Skeletal muscle tissue (tissue), 4 donors: ENCODE data around the gene LYPD3. TPM values are rescaled to one million over a fixed set of nuclear protein-coding genes. Genes with fewer than 3 reads are reported as not detected.
A peak's percentile ranks its signal among the peaks of the same experiment; 100 is the strongest.
"Not testable (repeated sequence)": the region's sequence is repeated elsewhere in the genome, so short reads cannot be mapped to it uniquely, and the experiment has no call there.

Experiments
- H3K27ac ChIP-seq: one replicate; pipeline ENCODE4 v1.7.0; 2013; ENCODE audit warnings: mild to moderate bottlenecking, low read depth, low read length, inconsistent platforms
- H3K27me3 ChIP-seq, 3 donors: one replicate each; pipeline ENCODE4 v1.7.0; 2013; ENCODE audit warnings: low read length in 3 of 3; ENCODE audit not compliant: control insufficient read depth in 3 of 3, insufficient read depth in 3 of 3
- H3K36me3 ChIP-seq, 3 donors: one replicate each; pipeline ENCODE4 v1.7.0; 2013; ENCODE audit warnings: low read length in 3 of 3; ENCODE audit not compliant: control insufficient read depth in 3 of 3, insufficient read depth in 3 of 3
- H3K4me1 ChIP-seq, 3 donors: one replicate each; pipeline ENCODE4 v1.7.0; 2013; ENCODE audit warnings: low read length in 3 of 3, mild to moderate bottlenecking in 3 of 3; ENCODE audit not compliant: control insufficient read depth in 3 of 3, insufficient read depth in 3 of 3
- H3K4me3 ChIP-seq, 3 donors: one replicate each; pipeline ENCODE4 v1.7.0; 2013; ENCODE audit warnings: low read length in 3 of 3
- H3K9ac ChIP-seq, 3 donors: one replicate each; pipeline ENCODE4 v1.7.0; 2013; ENCODE audit warnings: low read length in 3 of 3, mild to moderate bottlenecking in 3 of 3, moderate library complexity in 2 of 3, low read depth in 1 of 3
- H3K9me3 ChIP-seq, 3 donors: one replicate each; pipeline ENCODE4 v1.7.0; 2013; ENCODE audit warnings: low read length in 3 of 3; ENCODE audit not compliant: control insufficient read depth in 3 of 3
- total RNA-seq: library from RNA; depleted of rRNA; stranded (reverse); fragments of >200 nt; gene quantifications from one replicate; pipeline ENCODE4 v1.2.3, GENCODE V29; 2014
- donor health status: Osteomylitis.

Gene LYPD3
- not detected for total RNA-seq

GRCh38 chr19:43465468-43466120, at the start of gene LYPD3:
Gene LYPD3 (minus strand): TSS chr19:43465608. CDS start chr19:43465571, 37 bp downstream.
- H3K4me1 ChIP-seq: peaks cover 13 to 18% (median 14%) of the 10 kb centered on the region in 3 donors
- H3K9ac ChIP-seq: peak within 1 kb of the TSS in 2 of 3 donors; percentile 28 to 66
- H3K4me3 ChIP-seq: peak within 1 kb of the TSS; percentile 67 to 87 (median 84)
- peaks cover 13 to 35% (median 24%) of the 10 kb centered on the region in 3 donors for H3K27me3 ChIP-seq
- H3K27ac ChIP-seq: no peak within 1 kb of the TSS
- H3K9me3 ChIP-seq: no peaks in the 10 kb centered on the region
- H3K36me3 ChIP-seq: no peaks in the 10 kb centered on the region

- H3K4me3 ChIP-seq, H3K4me1 ChIP-seq, H3K9me3 ChIP-seq, H3K27me3 ChIP-seq, H3K9ac ChIP-seq, H3K27ac ChIP-seq: not testable (repeated sequence)
- peaks cover 10 to 17% (median 17%) of the 10 kb centered on the region in 3 donors for H3K36me3 ChIP-seq
Observed at GRCh38 chr19:43512399-43512798, 47.0 kb upstream of the LYPD3 start.

GRCh38 chr19:43511324-43511723, 45.9 kb upstream of the LYPD3 start:
- Histone ChIP-seq H3K27ac (no peak overlapping the region), H3K27me3 (no peaks in the 10 kb centered on the region), H3K9ac (no peak overlapping the region), H3K4me3 (no peak overlapping the region), H3K4me1 (no peaks in the 10 kb centered on the region), H3K9me3 (no peaks in the 10 kb centered on the region), H3K36me3 (peaks cover 10 to 17% (median 17%) of the 10 kb centered on the region in 3 donors)

- peaks cover 10 to 19% (median 17%) of the 10 kb centered on the region in 3 donors for H3K36me3 ChIP-seq
- no peak overlapping the region for H3K27ac ChIP-seq
- H3K27me3 ChIP-seq: no peaks in the 10 kb centered on the region
- no peak overlapping the region for H3K9ac ChIP-seq
- no peaks in the 10 kb centered on the region for H3K4me1 ChIP-seq
- no peak overlapping the region for H3K4me3 ChIP-seq
- no peaks in the 10 kb centered on the region for H3K9me3 ChIP-seq
Observed at GRCh38 chr19:43510713-43511112, 45.3 kb upstream of the LYPD3 start.

- Histone ChIP-seq H3K9me3 (no peaks in the 10 kb centered on the region), H3K27me3 (no peaks in the 10 kb centered on the region), H3K4me1 (peaks cover 9 to 19% (median 13%) of the 10 kb centered on the region in 3 donors), H3K36me3 (peaks cover 10 to 19% (median 17%) of the 10 kb centered on the region in 3 donors), H3K4me3 (no peak overlapping the region), H3K27ac (no peak overlapping the region), H3K9ac (no peak overlapping the region)
Observed at GRCh38 chr19:43507880-43508279, 42.5 kb upstream of the LYPD3 start.

GRCh38 chr19:43506629-43507028, 41.2 kb upstream of the LYPD3 start:
- H3K9ac ChIP-seq: no peak overlapping the region
- H3K4me1 ChIP-seq: peaks cover 9 to 19% (median 13%) of the 10 kb centered on the region in 3 donors
- H3K4me3 ChIP-seq: no peak overlapping the region
- no peak overlapping the region for H3K27ac ChIP-seq
- H3K27me3 ChIP-seq: no peaks in the 10 kb centered on the region
- H3K9me3 ChIP-seq: no peaks in the 10 kb centered on the region
- peaks cover 10 to 19% (median 17%) of the 10 kb centered on the region in 3 donors for H3K36me3 ChIP-seq

- Histone ChIP-seq H3K4me3 (no peak overlapping the region), H3K9ac (no peak overlapping the region), H3K27ac (no peak overlapping the region), H3K4me1 (peaks cover 9 to 19% (median 13%) of the 10 kb centered on the region in 3 donors), H3K36me3 (peaks cover 9 to 18% (median 15%) of the 10 kb centered on the region in 3 donors), H3K9me3 (no peaks in the 10 kb centered on the region), H3K27me3 (no peaks in the 10 kb centered on the region)
Observed at GRCh38 chr19:43505941-43506340, 40.5 kb upstream of the LYPD3 start.

- H3K9me3 ChIP-seq: no peaks in the 10 kb centered on the region
- H3K4me3 ChIP-seq: peak overlapping the region in 1 of 3 donors; percentile 89
- H3K36me3 ChIP-seq: peaks cover 4 to 14% (median 10%) of the 10 kb centered on the region in 3 donors
- H3K27me3 ChIP-seq: no peaks in the 10 kb centered on the region
- H3K4me1 ChIP-seq: peaks cover 9 to 19% (median 13%) of the 10 kb centered on the region in 3 donors
- H3K27ac ChIP-seq: no peak overlapping the region
- H3K9ac ChIP-seq: peak overlapping the region in 2 of 3 donors; percentile 75 to 76
Observed at GRCh38 chr19:43505186-43505456, 39.7 kb upstream of the LYPD3 start.

GRCh38 chr19:43504426-43505185, 39.2 kb upstream of the LYPD3 start, which contains the start of gene PHLDB3:
Gene PHLDB3 (minus strand): TSS chr19:43504746. CDS start chr19:43504118, 628 bp downstream.
- Histone ChIP-seq H3K9ac (peak within 1 kb of the TSS; percentile 76 to 89 (median 83)), H3K4me3 (peak within 1 kb of the TSS; percentile 74 to 91 (median 89))

More at GRCh38 chr19:43504426-43505185, 39.2 kb upstream of the LYPD3 start, which contains the start of gene PHLDB3:
- Histone ChIP-seq H3K9me3 (no peaks in the 10 kb centered on the region), H3K27me3 (no peaks in the 10 kb centered on the region), H3K4me1 (peaks cover 9 to 19% (median 13%) of the 10 kb centered on the region in 3 donors), H3K36me3 (peaks cover 0 to 10% (median 6%) of the 10 kb centered on the region in 3 donors), H3K27ac (peak within 1 kb of the TSS; percentile 75)
